ENCODE data around the gene RBM5.

The RBM5 gene

GRCh38 chr3:50121072-50122032 is 32.6 kb downstream of the RBM5 start:
- no peak overlapping the region for H3K4me3 ChIP-seq (ENCODE audit: low read depth, low read length)

GRCh38 chr3:50122071-50122470 is 33.4 kb downstream of the RBM5 start:
- H3K4me3 ChIP-seq (ENCODE audit: low read depth, low read length), result no peak overlapping the region

GRCh38 chr3:50122661-50123391 is 34.1 kb downstream of the RBM5 start:
- no peak overlapping the region for H3K4me3 ChIP-seq (ENCODE audit: low read depth, low read length)

- no peak overlapping the region for H3K4me3 ChIP-seq (ENCODE audit: low read depth, low read length)
Observed at GRCh38 chr3:50123394-50124051, 34.8 kb downstream of the RBM5 start.

GRCh38 chr3:50124052-50124799 is 35.5 kb downstream of the RBM5 start:
- H3K4me3 ChIP-seq (ENCODE audit: low read depth, low read length), result no peak overlapping the region

- H3K4me3 ChIP-seq (ENCODE audit: low read depth, low read length), result no peak overlapping the region
Observed at GRCh38 chr3:50124800-50125178, 36.1 kb downstream of the RBM5 start.

GRCh38 chr3:50125541-50126286 is 37.0 kb downstream of the RBM5 start:
- no peak overlapping the region for H3K4me3 ChIP-seq (ENCODE audit: low read depth, low read length)

- no peak overlapping the region for H3K4me3 ChIP-seq (ENCODE audit: low read depth, low read length)
Observed at GRCh38 chr3:50126287-50127211, 37.8 kb downstream of the RBM5 start.

- no peak overlapping the region for H3K4me3 ChIP-seq (ENCODE audit: low read depth, low read length)
Observed at GRCh38 chr3:50127251-50127691, 38.6 kb downstream of the RBM5 start.

- H3K4me3 ChIP-seq (ENCODE audit: low read depth, low read length), result no peak overlapping the region
Observed at GRCh38 chr3:50128001-50128400, 39.3 kb downstream of the RBM5 start.

- no peak overlapping the region for H3K4me3 ChIP-seq (ENCODE audit: low read depth, low read length)
Observed at GRCh38 chr3:50130436-50130835, 41.7 kb downstream of the RBM5 start.

GRCh38 chr3:50132421-50133282 is 43.9 kb downstream of the RBM5 start:
- no peak overlapping the region for H3K4me3 ChIP-seq (ENCODE audit: low read depth, low read length)

- no peak overlapping the region for H3K4me3 ChIP-seq (ENCODE audit: low read depth, low read length)
Observed at GRCh38 chr3:50133283-50133615, 44.5 kb downstream of the RBM5 start.

GRCh38 chr3:50134367-50134766 is 45.6 kb downstream of the RBM5 start:
- H3K4me3 ChIP-seq (ENCODE audit: low read depth, low read length), result no peak overlapping the region

- H3K4me3 ChIP-seq (ENCODE audit: low read depth, low read length), result no peak overlapping the region
Observed at GRCh38 chr3:50135964-50136363, 47.2 kb downstream of the RBM5 start.

- H3K4me3 ChIP-seq (ENCODE audit: low read depth, low read length), result no peak overlapping the region
Observed at GRCh38 chr3:50136714-50137405, 48.1 kb downstream of the RBM5 start.

GRCh38 chr3:50137531-50137930 is 48.8 kb downstream of the RBM5 start:
- no peak overlapping the region for H3K4me3 ChIP-seq (ENCODE audit: low read depth, low read length)

Data from iPS-11a (cell line).